Small intestine (tissue), 7 donors: Measurements from ENCODE around the gene CMTM5. TPM values are rescaled to one million over a fixed set of nuclear protein-coding genes. Genes with fewer than 3 reads are reported as not detected.

Source experiments
- DNase-seq, 2 donors: peaks; one replicate each; pipeline versions ENCODE4 v3.0.0 to v3.0.0-alpha.2; 2013
- FAIRE-seq: peaks from 2 replicates; lab custom pipeline; 2012; peaks lifted over from hg19 to GRCh38; lab: Jason Lieb, UNC
- H3K27ac ChIP-seq, 3 donors: one replicate each; pipeline ENCODE4 v1.5.1; 2013; ENCODE audit warnings: low read length in 2 of 3, mild to moderate bottlenecking in 2 of 3, control low read depth in 1 of 3, inconsistent platforms in 1 of 3, low read depth in 1 of 3, moderate library complexity in 1 of 3
- H3K27me3 ChIP-seq, 3 donors: one replicate each; pipeline ENCODE4 v1.6.1; 2013; ENCODE audit warnings: low read length in 3 of 3, inconsistent platforms in 1 of 3; ENCODE audit not compliant: control insufficient read depth in 3 of 3, insufficient read depth in 3 of 3
- H3K36me3 ChIP-seq, 3 donors: one replicate each; pipeline ENCODE4 v1.6.1; 2013; ENCODE audit warnings: low read length in 3 of 3, inconsistent platforms in 1 of 3, low read depth in 1 of 3, mild to moderate bottlenecking in 1 of 3, moderate library complexity in 1 of 3; ENCODE audit not compliant: control insufficient read depth in 3 of 3, insufficient read depth in 2 of 3
- H3K4me1 ChIP-seq, 3 donors: one replicate each; pipeline ENCODE4 v1.6.1; 2013; ENCODE audit warnings: low read length in 2 of 3, inconsistent platforms in 1 of 3, low read depth in 1 of 3, mild to moderate bottlenecking in 1 of 3, moderate library complexity in 1 of 3; ENCODE audit not compliant: control insufficient read depth in 3 of 3, insufficient read depth in 2 of 3
- H3K4me3 ChIP-seq, 3 donors: one replicate each; pipeline ENCODE4 v1.5.1; 2013; ENCODE audit warnings: low read length in 3 of 3, control low read depth in 1 of 3, inconsistent platforms in 1 of 3, low read depth in 1 of 3, mild to moderate bottlenecking in 1 of 3, moderate library complexity in 1 of 3
- H3K9me3 ChIP-seq, 2 donors: one replicate each; pipeline ENCODE4 v1.6.1; 2013; ENCODE audit warnings: low read depth in 1 of 2, low read length in 1 of 2; ENCODE audit not compliant: control insufficient read depth in 2 of 2, insufficient read depth in 1 of 2
- WGBS, 3 donors: extraction: QIAGEN DNeasy Blood & Tissue Kit; methylation state at CpG; one replicate each; pipeline ENCODE4 v1.1.7; 2013; 5-methylcytosine and 5-hydroxymethylcytosine counted together
- polyA plus RNA-seq, 4 donors: library from polyadenylated mRNA; stranded (reverse) in 3 of 4; unstranded in 1 of 4; fragments of 200-250 nt in 3 of 4; fragments of 120-200 nt in 1 of 4; gene quantifications; one replicate each; pipeline versions ENCODE4 v1.2.1 to v1.2.3, GENCODE V29; 2013
- donor health status: healthy with polysubstance abuse.
- donor health status: control.
- donor health status: control.
- donor health status: Bipolar disorder and iron deficiency.
- donor health status: healthy.

The CMTM5 gene
- polyA plus RNA-seq, 4 donors, result 0.61 to 0.97 TPM; not detected in 2

DNA sequence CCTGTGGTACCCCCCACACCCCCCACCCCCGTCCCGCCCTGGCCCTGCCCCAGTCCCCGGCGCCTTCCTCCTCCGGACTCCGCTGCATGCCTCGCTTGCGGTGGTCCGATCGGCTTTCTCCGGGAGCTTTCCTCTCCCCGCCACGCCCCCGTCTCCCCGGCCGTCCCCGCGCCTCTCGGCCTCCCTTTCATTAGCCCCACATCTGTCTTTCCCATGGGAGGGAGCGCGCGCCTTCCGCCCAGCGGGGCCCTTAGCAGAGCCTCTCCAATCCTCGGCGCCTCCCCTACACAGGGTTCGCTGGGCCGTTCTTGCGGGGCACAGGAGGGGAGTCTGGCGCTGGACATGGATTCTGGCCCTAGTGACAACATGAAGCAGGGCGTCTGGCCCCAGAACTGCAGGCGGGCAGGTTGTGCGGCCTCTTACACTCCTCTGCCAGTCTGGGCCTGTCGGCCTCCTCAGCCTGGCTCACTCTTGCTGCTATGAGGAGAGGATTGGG is 10.4 kb upstream of the CMTM5 start:
- no peak for FAIRE-seq

DNA sequence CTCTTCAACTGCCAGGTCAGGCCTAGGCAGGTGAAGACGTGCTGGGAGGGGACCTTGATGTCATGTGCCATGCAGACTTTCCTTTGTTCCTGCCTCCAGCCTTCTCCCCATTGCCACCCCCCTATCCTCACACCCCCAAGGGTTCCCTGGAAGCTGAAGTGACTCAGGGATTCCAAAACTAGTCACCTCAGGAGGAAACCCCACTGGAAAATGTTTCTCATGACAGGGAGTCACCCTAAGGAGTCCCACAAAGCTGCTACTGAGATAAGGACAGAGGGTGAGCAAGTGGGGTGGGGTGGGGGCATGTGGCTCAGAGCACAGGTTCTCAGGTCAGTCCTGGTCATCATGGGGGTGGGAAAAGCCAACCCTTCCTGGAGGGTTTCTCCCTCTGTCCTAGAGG is 6.6 kb upstream of the CMTM5 start:
- DNase-seq, result no peak
- WGBS, 3 donors, result 36 to 63% (median 55%) methylated on average over 1 of the region's 1 CpG
- Histone ChIP-seq H3K4me3 (no peak overlapping the region), H3K9me3 (no peaks in the 10 kb centered on the region), H3K4me1 (peaks cover 0 to 5% (median 3%) of the 10 kb centered on the region in 3 donors), H3K27ac (no peak overlapping the region), H3K27me3 (peaks cover 0 to 14% (median 3%) of the 10 kb centered on the region in 3 donors), H3K36me3 (no peaks in the 10 kb centered on the region)
- no peak for FAIRE-seq

More for the DNA sequence above, 10.4 kb upstream of the CMTM5 start:
- 31 to 61% (median 39%) methylated on average over 27 to 34 of the region's 34 CpGs for WGBS, 3 donors
- Histone ChIP-seq H3K27ac (peak overlapping the region in 2 of 3 donors; percentile 66 to 89), H3K27me3 (peaks cover 6 to 16% (median 6%) of the 10 kb centered on the region in 3 donors), H3K4me1 (peaks cover 0 to 11% (median 3%) of the 10 kb centered on the region in 3 donors), H3K36me3 (peaks cover 0 to 3% (median 0%) of the 10 kb centered on the region in 3 donors), H3K4me3 (peak overlapping the region in 1 of 3 donors; percentile 56), H3K9me3 (no peaks in the 10 kb centered on the region)
- DNase-seq, result peak in 1 of 2 donors; percentile 76

DNA sequence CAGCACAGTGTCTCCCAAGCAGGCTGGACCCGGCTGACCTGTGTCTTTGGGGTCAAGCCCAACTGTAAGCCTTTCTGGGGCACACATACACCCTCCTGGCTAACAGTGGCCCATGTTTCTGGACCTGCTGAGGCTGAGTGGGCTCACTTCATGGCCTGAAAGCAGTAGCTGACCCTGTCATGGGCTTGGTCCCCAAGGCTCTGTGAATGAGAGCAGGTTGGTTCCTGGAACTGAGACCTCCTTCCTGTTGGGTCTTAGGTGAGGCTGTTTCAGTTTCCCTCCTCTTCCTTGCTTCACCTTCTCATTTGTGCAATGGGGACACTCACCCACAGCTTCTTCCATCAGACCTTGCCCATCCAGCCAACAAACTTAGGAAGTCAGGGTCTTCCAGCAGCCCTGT is 5.0 kb upstream of the CMTM5 start:
- DNase-seq (no peak), FAIRE-seq (no peak)
- peaks cover 0 to 3% (median 1%) of the 10 kb centered on the region in 3 donors for H3K27me3 ChIP-seq
- H3K36me3 ChIP-seq, result no peaks in the 10 kb centered on the region
- H3K4me3 ChIP-seq, result no peak overlapping the region
- H3K27ac ChIP-seq, result no peak overlapping the region
- H3K9me3 ChIP-seq, result no peaks in the 10 kb centered on the region
- H3K4me1 ChIP-seq, result peaks cover 0 to under 1% (median 0%) of the 10 kb centered on the region in 3 donors
- WGBS, 3 donors, result 84 to 100% (median 100%) methylated on average over 1 of the region's 1 CpG

DNA sequence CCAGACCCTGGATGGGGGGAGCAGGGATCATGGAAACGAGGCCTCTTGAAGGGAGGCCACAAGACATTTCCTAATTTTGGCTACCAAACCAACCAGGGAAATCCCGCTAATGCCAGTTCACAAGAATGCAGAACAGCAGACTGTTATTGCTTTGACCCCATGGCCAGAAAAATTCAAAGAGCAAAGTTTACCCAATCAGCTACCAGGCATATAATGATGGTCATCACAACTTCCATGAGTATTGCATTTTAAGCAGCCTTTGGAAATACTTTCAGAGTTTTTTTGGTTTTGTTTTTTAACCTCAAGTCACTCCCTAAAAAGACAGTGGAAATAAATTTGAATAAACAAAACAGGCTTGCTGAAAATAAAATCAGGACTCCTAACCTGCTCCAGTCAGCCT is 4.3 kb upstream of the CMTM5 start, which contains the start of gene IL25:
Gene IL25 (plus strand): TSS at position 301 of the 400 bp plus-strand sequence.
- DNase-seq (no peak), FAIRE-seq (no peak)
- no peak within 1 kb of the TSS for H3K4me3 ChIP-seq
- no peaks in the 10 kb centered on the region for H3K9me3 ChIP-seq
- H3K4me1 ChIP-seq, result no peaks in the 10 kb centered on the region
- no peak within 1 kb of the TSS for H3K27ac ChIP-seq
- peaks cover 0 to 4% (median 1%) of the 10 kb centered on the region in 3 donors for H3K27me3 ChIP-seq
- WGBS, 3 donors, result 59 to 90% (median 75%) methylated on average over 2 of the region's 2 CpGs
- H3K36me3 ChIP-seq, result no peaks in the 10 kb centered on the region

DNA sequence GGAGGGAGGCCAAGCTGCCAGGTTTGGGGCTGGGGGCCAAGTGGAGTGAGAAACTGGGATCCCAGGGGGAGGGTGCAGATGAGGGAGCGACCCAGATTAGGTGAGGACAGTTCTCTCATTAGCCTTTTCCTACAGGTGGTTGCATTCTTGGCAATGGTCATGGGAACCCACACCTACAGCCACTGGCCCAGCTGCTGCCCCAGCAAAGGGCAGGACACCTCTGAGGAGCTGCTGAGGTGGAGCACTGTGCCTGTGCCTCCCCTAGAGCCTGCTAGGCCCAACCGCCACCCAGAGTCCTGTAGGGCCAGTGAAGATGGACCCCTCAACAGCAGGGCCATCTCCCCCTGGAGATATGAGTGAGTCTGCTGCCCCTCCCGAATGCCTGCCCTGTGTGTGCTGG is 3.8 kb upstream of the CMTM5 start:
- Histone ChIP-seq H3K27me3 (peaks cover 0 to 4% (median 0%) of the 10 kb centered on the region in 3 donors), H3K4me3 (no peak overlapping the region), H3K4me1 (no peaks in the 10 kb centered on the region), H3K36me3 (no peaks in the 10 kb centered on the region), H3K9me3 (no peaks in the 10 kb centered on the region), H3K27ac (no peak overlapping the region)
- DNase-seq (no peak), FAIRE-seq (no peak)
- 78 to 94% (median 85%) methylated on average over 3 of the region's 3 CpGs for WGBS, 3 donors

DNA sequence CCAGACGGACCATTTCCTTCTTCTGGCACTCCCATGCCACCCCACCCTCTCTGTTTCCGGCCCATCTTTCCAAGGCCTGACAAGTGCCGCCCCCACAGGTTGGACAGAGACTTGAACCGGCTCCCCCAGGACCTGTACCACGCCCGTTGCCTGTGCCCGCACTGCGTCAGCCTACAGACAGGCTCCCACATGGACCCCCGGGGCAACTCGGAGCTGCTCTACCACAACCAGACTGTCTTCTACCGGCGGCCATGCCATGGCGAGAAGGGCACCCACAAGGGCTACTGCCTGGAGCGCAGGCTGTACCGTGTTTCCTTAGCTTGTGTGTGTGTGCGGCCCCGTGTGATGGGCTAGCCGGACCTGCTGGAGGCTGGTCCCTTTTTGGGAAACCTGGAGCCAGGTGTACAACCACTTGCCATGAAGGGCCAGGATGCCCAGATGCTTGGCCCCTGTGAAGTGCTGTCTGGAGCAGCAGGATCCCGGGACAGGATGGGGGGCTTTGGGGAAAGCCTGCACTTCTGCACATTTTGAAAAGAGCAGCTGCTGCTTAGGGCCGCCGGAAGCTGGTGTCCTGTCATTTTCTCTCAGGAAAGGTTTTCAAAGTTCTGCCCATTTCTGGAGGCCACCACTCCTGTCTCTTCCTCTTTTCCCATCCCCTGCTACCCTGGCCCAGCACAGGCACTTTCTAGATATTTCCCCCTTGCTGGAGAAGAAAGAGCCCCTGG is 1.2 kb upstream of the CMTM5 start:
- WGBS, 3 donors, result 84 to 89% (median 89%) methylated on average over 21 of the region's 21 CpGs
- DNase-seq, result no peak
- Histone ChIP-seq H3K4me3 (no peak overlapping the region), H3K27me3 (peaks cover 0 to 4% (median 0%) of the 10 kb centered on the region in 3 donors), H3K27ac (no peak overlapping the region), H3K4me1 (peaks cover 0 to 3% (median under 1%) of the 10 kb centered on the region in 3 donors), H3K9me3 (no peaks in the 10 kb centered on the region), H3K36me3 (no peaks in the 10 kb centered on the region)
- no peak for FAIRE-seq

DNA sequence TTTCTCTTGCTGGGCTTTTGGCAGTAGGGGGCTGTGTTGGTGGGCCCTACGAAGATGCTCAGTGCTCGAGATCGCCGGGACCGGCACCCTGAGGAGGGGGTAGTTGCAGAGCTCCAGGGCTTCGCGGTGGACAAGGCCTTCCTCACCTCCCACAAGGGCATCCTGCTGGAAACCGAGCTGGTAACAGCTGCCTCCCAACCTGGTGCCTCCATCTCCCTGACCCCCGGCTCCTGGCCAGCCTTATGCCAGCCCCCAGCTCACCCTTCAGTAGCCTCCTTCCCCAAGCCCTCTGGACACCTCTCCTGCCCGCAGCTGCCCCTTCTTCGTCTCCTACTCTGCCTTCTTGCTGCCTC is 328 bp downstream of the CMTM5 start:
- peaks cover 0 to 5% (median 3%) of the 10 kb centered on the region in 3 donors for H3K4me1 ChIP-seq
- no peak overlapping the region for H3K4me3 ChIP-seq
- 62 to 82% (median 76%) methylated on average over 11 of the region's 11 CpGs for WGBS, 3 donors
- peaks cover 0 to 4% (median 0%) of the 10 kb centered on the region in 3 donors for H3K27me3 ChIP-seq
- no peak overlapping the region for H3K27ac ChIP-seq
- no peaks in the 10 kb centered on the region for H3K36me3 ChIP-seq
- FAIRE-seq (no peak), DNase-seq (no peak)
- H3K9me3 ChIP-seq, result no peaks in the 10 kb centered on the region

DNA sequence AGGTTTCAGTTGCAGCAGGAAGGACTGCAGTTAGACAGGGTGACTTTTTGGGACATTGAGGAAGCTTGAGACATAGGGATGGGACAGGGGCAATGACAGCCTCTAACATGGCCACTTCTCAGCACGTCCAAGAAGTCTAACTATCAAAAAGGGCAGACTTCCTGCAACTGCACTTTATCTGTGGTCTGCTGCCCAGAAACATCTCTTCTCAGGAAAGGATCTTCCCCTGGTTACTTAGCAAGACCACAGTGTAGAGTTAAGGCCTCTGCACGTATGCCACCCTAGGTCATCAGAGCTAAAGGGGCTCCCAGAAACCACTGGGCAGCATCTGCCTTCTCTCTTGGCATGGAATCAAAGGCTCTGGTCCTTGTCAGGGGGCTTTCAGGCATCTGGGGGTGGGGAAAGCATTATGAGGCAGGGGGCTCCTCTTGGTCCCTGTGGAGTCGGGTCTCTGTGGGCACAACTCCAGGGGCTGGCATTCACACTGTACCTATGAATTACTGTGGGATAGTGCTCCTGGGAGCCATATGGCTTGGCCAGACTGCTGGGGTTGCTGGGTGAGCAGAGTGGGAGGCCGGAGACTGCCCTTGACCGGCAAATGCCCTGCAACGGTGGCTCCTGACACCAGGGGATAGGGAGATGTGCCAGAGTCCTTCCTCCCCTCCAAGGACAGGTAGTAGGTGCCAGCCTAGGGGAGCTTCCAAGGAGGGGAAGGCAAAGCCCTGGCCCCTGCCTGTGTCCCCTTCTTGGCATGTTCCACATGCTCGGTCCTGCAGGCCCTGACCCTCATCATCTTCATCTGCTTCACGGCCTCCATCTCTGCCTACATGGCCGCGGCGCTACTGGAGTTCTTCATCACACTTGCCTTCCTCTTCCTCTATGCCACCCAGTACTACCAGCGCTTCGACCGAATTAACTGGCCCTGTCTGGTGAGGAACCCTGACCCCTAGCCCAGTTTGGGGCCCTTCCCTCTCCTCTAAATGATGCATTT is 1.0 kb downstream of the CMTM5 start:
- FAIRE-seq (no peak), DNase-seq (no peak)
- no peak overlapping the region for H3K27ac ChIP-seq
- no peaks in the 10 kb centered on the region for H3K9me3 ChIP-seq
- H3K4me3 ChIP-seq, result no peak overlapping the region
- peaks cover 0 to 4% (median 0%) of the 10 kb centered on the region in 3 donors for H3K27me3 ChIP-seq
- H3K4me1 ChIP-seq, result peaks cover 0 to 5% (median 3%) of the 10 kb centered on the region in 3 donors
- no peaks in the 10 kb centered on the region for H3K36me3 ChIP-seq
- 84 to 87% (median 86%) methylated on average over 14 of the region's 14 CpGs for WGBS, 3 donors
